Neural cell (in vitro differentiated cells): Measurements from ENCODE around the gene CDHR2. TPM values are rescaled to one million over a fixed set of nuclear protein-coding genes. Genes with fewer than 3 reads are reported as not detected.

Experiments
- H2AFZ ChIP-seq: fragments of 200-600, 300-800 bp; sonication (generic), shearing (Covaris generic); 2 replicates; pipeline ENCODE4 v1.6.0; 2014; ENCODE audit warnings: low read depth, mild to moderate bottlenecking, antibody characterized with exemption, low read length, moderate library complexity
- H3F3A ChIP-seq: fragments of 200-600 bp; shearing (Covaris generic); 2 replicates; pipeline ENCODE4 v1.6.1; 2016; ENCODE audit warnings: mild to moderate bottlenecking, moderate library complexity, mixed read lengths, antibody characterized with exemption, low read length; ENCODE audit not compliant: insufficient read depth, poor library complexity, severe bottlenecking
- H3K27ac ChIP-seq: fragments of 200-600, 300-800 bp; sonication (generic), shearing (Covaris generic); 2 replicates; pipeline ENCODE4 v1.5.1; 2014; ENCODE audit warnings: mild to moderate bottlenecking, low read length, moderate library complexity
- H3K27me3 ChIP-seq: fragments of 300-800, 200-600 bp; sonication (generic), shearing (Covaris generic); 2 replicates; pipeline ENCODE4 v1.6.0; 2014; ENCODE audit warnings: mild to moderate bottlenecking, low read depth, low read length, moderate library complexity; ENCODE audit not compliant: insufficient read depth
- H3K36me3 ChIP-seq: fragments of 300-800, 200-600 bp; sonication (generic), shearing (Covaris generic); 2 replicates; pipeline ENCODE4 v1.5.1; 2014; ENCODE audit warnings: mild to moderate bottlenecking, antibody characterized with exemption, low read length, moderate library complexity; ENCODE audit not compliant: insufficient read depth
- H3K4me2 ChIP-seq: fragments of 300-800, 200-600 bp; sonication (generic), shearing (Covaris generic); 2 replicates; pipeline ENCODE4 v1.6.0; 2014; ENCODE audit warnings: mild to moderate bottlenecking, low read length
- H3K4me3 ChIP-seq: fragments of 300-800, 200-600 bp; sonication (generic), shearing (Covaris generic); 2 replicates; pipeline ENCODE4 v1.5.1; 2014; ENCODE audit warnings: mild to moderate bottlenecking, low read length, moderate library complexity
- H3K79me2 ChIP-seq: fragments of 200-600 bp; shearing (Covaris generic); replicated peaks from 2 replicates; pipeline ENCODE4 v1.6.0; 2014; ENCODE audit warnings: mild to moderate bottlenecking, low read length, moderate library complexity; ENCODE audit not compliant: insufficient read depth
- H3K9ac ChIP-seq: fragments of 300-800, 200-600 bp; sonication (generic), shearing (Covaris generic); 2 replicates; pipeline ENCODE4 v1.6.1; 2016; ENCODE audit warnings: mild to moderate bottlenecking, low read length, mixed read lengths
- H3K9me2 ChIP-seq: fragments of 200-600 bp; shearing (Covaris generic); 2 replicates; pipeline ENCODE4 v1.6.1; 2016; ENCODE audit warnings: mild to moderate bottlenecking, low read length, mixed read lengths; ENCODE audit not compliant: insufficient read depth
- H3K9me3 ChIP-seq: fragments of 200-600, 300-800 bp; sonication (generic), shearing (Covaris generic); 2 replicates; pipeline ENCODE4 v1.6.1; 2016; ENCODE audit warnings: mild to moderate bottlenecking, mixed run types, low read length, moderate library complexity, mixed read lengths
- H4K20me1 ChIP-seq: fragments of 200-600 bp; shearing (Covaris generic); 2 replicates; pipeline ENCODE4 v1.6.1; 2016; ENCODE audit warnings: mild to moderate bottlenecking, mixed run types; ENCODE audit not compliant: insufficient read depth
- CTCF ChIP-seq: fragments of 450-650 bp; IDR thresholded peaks from 2 replicates; pipeline ENCODE4 v1.5.1; 2014; ENCODE audit warnings: antibody characterized with exemption, mild to moderate bottlenecking, moderate library complexity; ENCODE audit not compliant: poor library complexity, severe bottlenecking
- EP300 ChIP-seq: fragments of 450-650 bp; conservative IDR thresholded peaks from 2 replicates; pipeline ENCODE4 v1.6.1; 2014; ENCODE audit warnings: antibody characterized with exemption, mild to moderate bottlenecking, moderate library complexity; ENCODE audit not compliant: poor library complexity, severe bottlenecking
- EZH2 ChIP-seq: fragments of 200-600, 300-800 bp; shearing (Covaris generic), sonication (generic); IDR thresholded peaks from 2 replicates; pipeline ENCODE4 v1.6.1; 2014; ENCODE audit warnings: antibody characterized with exemption, low read length, borderline replicate concordance, mild to moderate bottlenecking; ENCODE audit not compliant: insufficient read depth, poor library complexity, severe bottlenecking
- MXI1 ChIP-seq: fragments of 450-650 bp; conservative IDR thresholded peaks from 2 replicates; pipeline ENCODE4 v1.6.1; 2014; ENCODE audit warnings: antibody characterized with exemption, mild to moderate bottlenecking; ENCODE audit not compliant: poor library complexity, severe bottlenecking
- POLR2AphosphoS5 ChIP-seq: IDR thresholded peaks from 2 replicates; pipeline ENCODE4 v1.6.1; 2012
- RAD21 ChIP-seq: fragments of 450-650 bp; conservative IDR thresholded peaks from 2 replicates; pipeline ENCODE4 v1.6.1; 2014; ENCODE audit warnings: antibody characterized with exemption, mild to moderate bottlenecking, moderate library complexity
- SMC3 ChIP-seq: fragments of 450-650 bp; conservative IDR thresholded peaks from 2 replicates; pipeline ENCODE4 v1.6.1; 2014; ENCODE audit warnings: antibody characterized with exemption, mild to moderate bottlenecking, moderate library complexity; ENCODE audit not compliant: poor library complexity
- TAF1 ChIP-seq: IDR thresholded peaks from 2 replicates; pipeline ENCODE4 v1.6.1; 2012; ENCODE audit warnings: low read depth
- polyA plus RNA-seq: library from polyadenylated mRNA; depleted of rRNA; stranded (reverse); fragments of >200 nt; gene quantifications from 2 replicates; pipeline ENCODE4 v1.2.3, GENCODE V29; 2014
- TF ChIP-seq, protein P1 (sequence below): IDR thresholded peaks from 2 replicates; pipeline ENCODE4 v1.6.1; 2012; ENCODE audit warnings: borderline replicate concordance

Gene CDHR2
- polyA plus RNA-seq, 1 donor from 2014 or later: 1.0 TPM

DNA sequence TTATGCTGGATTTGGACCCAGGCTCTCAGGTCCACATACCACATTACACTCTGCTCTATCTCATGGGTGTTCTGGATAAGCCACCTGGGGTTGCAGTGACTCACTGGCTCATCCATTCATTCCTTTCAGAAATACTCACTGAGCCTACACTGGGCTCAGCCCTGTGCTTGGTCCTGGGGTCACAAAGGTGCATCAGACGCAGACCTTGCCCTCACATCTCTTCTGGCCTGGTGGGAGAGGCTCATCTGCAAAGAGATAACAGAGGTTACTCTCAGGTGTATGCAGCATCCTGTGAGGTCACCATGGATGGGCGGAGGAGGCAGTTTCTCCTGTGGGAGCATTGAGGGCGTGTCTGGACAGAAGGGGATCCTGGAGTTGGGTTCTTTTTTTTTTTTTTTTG, 12.1 kb downstream of the CDHR2 start:
- Histone ChIP-seq H2AFZ (no peak overlapping the region), H3K4me2 (no peak overlapping the region), H3K36me3 (no peaks in the 10 kb centered on the region), H3K27me3 (no peaks in the 10 kb centered on the region), H3F3A (no peaks in the 10 kb centered on the region), H4K20me1 (no peaks in the 10 kb centered on the region), H3K9me2 (no peaks in the 10 kb centered on the region), H3K9ac (no peak overlapping the region), H3K27ac (no peak overlapping the region), H3K79me2 (no peaks in the 10 kb centered on the region), H3K9me3 (no peaks in the 10 kb centered on the region), H3K4me3 (no peak overlapping the region)
- TF ChIP-seq POLR2AphosphoS5 (no peak), TAF1 (no peak), SMC3 (no peak), CTCF (no peak), EZH2 (no peak), MXI1 (no peak), RAD21 (no peak), EP300 (no peak)
- TF ChIP-seq, protein P1, sequence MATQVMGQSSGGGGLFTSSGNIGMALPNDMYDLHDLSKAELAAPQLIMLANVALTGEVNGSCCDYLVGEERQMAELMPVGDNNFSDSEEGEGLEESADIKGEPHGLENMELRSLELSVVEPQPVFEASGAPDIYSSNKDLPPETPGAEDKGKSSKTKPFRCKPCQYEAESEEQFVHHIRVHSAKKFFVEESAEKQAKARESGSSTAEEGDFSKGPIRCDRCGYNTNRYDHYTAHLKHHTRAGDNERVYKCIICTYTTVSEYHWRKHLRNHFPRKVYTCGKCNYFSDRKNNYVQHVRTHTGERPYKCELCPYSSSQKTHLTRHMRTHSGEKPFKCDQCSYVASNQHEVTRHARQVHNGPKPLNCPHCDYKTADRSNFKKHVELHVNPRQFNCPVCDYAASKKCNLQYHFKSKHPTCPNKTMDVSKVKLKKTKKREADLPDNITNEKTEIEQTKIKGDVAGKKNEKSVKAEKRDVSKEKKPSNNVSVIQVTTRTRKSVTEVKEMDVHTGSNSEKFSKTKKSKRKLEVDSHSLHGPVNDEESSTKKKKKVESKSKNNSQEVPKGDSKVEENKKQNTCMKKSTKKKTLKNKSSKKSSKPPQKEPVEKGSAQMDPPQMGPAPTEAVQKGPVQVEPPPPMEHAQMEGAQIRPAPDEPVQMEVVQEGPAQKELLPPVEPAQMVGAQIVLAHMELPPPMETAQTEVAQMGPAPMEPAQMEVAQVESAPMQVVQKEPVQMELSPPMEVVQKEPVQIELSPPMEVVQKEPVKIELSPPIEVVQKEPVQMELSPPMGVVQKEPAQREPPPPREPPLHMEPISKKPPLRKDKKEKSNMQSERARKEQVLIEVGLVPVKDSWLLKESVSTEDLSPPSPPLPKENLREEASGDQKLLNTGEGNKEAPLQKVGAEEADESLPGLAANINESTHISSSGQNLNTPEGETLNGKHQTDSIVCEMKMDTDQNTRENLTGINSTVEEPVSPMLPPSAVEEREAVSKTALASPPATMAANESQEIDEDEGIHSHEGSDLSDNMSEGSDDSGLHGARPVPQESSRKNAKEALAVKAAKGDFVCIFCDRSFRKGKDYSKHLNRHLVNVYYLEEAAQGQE: no peak

DNA sequence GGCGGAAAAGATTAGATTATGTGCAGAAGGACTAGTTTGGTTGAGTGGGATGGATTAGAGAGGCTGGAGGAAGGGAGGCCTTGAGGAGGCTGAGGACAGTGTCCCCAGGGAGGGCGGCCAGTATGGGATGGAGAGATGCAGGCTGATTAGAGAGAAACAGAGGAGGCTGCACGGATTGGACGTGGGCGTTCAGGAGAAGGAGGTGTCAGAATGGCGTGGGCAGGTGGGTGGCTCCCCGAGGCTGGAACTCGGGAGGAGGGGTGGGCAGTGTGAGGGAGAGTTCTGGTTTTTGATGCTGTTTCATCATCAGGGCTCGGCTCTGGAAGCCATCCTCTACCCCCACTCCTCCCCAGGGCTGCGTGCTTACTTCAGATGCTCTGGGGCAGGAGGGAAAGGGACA, 13.0 kb downstream of the CDHR2 start:
- Histone ChIP-seq H3K9ac (no peak overlapping the region), H3K36me3 (no peaks in the 10 kb centered on the region)
- TF ChIP-seq MXI1: no peak
- TF ChIP-seq SMC3: no peak
- TF ChIP-seq CTCF: no peak
- TF ChIP-seq RAD21: no peak
- no peak for TF ChIP-seq EZH2
- TF ChIP-seq TAF1: no peak
- TF ChIP-seq POLR2AphosphoS5: no peak
- TF ChIP-seq EP300: no peak
- TF ChIP-seq, protein P1: no peak

More for the DNA sequence above, 13.0 kb downstream of the CDHR2 start:
- Histone ChIP-seq H3K79me2 (no peaks in the 10 kb centered on the region), H3F3A (no peaks in the 10 kb centered on the region), H3K27me3 (no peaks in the 10 kb centered on the region), H4K20me1 (no peaks in the 10 kb centered on the region), H3K4me2 (no peak overlapping the region), H3K9me2 (no peaks in the 10 kb centered on the region), H3K4me3 (no peak overlapping the region), H2AFZ (no peak overlapping the region), H3K27ac (no peak overlapping the region), H3K9me3 (no peaks in the 10 kb centered on the region)
